IMR-90 (cell line): ENCODE results near the gene HDAC3. TPM values are rescaled to one million over a fixed set of nuclear protein-coding genes. Genes with fewer than 3 reads are reported as not detected.

ENCODE experiments used
- MAFK ChIP-seq: IDR thresholded peaks from 2 replicates; pipeline ENCODE4 v1.6.1; 2012; ENCODE audit warnings: low read depth, low read length, improper control_type of control experiment
- RFX5 ChIP-seq: IDR thresholded peaks from 2 replicates; pipeline ENCODE4 v1.8.0; 2012; ENCODE audit warnings: low read depth, mild to moderate bottlenecking, low read length, moderate library complexity
- polyA plus RNA-seq, 3 experiments: library from polyadenylated mRNA; depleted of rRNA; stranded (reverse); fragments of >200 nt; gene quantifications; 2 replicates each; pipeline ENCODE4 v1.2.3, GENCODE V29; 2012; ENCODE audit warnings: low replicate concordance in 1 of 3
- total RNA-seq: library from RNA; depleted of rRNA; stranded (reverse); fragments of >200 nt; gene quantifications from 2 replicates; pipeline ENCODE4 v1.2.3, GENCODE V29; 2012
- TF ChIP-seq, protein P1 (sequence below): conservative IDR thresholded peaks from 2 replicates; pipeline ENCODE4 v1.5.1; 2012; ENCODE audit warnings: mild to moderate bottlenecking, low read depth, low read length, improper control_type of control experiment

HDAC3 gene
- total and polyA plus RNA-seq, 2 of the 4 experiments (the other 2 are of a cell fraction): 84.2 to 89.7 TPM

GRCh38 chr5:141602606-141603005, 34.0 kb downstream of the HDAC3 start (continued):
- TF ChIP-seq, protein P1, sequence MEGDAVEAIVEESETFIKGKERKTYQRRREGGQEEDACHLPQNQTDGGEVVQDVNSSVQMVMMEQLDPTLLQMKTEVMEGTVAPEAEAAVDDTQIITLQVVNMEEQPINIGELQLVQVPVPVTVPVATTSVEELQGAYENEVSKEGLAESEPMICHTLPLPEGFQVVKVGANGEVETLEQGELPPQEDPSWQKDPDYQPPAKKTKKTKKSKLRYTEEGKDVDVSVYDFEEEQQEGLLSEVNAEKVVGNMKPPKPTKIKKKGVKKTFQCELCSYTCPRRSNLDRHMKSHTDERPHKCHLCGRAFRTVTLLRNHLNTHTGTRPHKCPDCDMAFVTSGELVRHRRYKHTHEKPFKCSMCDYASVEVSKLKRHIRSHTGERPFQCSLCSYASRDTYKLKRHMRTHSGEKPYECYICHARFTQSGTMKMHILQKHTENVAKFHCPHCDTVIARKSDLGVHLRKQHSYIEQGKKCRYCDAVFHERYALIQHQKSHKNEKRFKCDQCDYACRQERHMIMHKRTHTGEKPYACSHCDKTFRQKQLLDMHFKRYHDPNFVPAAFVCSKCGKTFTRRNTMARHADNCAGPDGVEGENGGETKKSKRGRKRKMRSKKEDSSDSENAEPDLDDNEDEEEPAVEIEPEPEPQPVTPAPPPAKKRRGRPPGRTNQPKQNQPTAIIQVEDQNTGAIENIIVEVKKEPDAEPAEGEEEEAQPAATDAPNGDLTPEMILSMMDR: no peak
- TF ChIP-seq MAFK: no peak
- no peak for TF ChIP-seq RFX5
